H9 (cell line): ENCODE results near the gene COMMD1. TPM values are rescaled to one million over a fixed set of nuclear protein-coding genes. Genes with fewer than 3 reads are reported as not detected.
A peak's percentile ranks its signal among the peaks of the same experiment; 100 is the strongest.

Experiments
- DNase-seq: peaks from one replicate; pipeline ENCODE4 v3.0.0-alpha.2; 2017
- H2AFZ ChIP-seq: one replicate; pipeline ENCODE4 v1.6.1; 2013; ENCODE audit warnings: mild to moderate bottlenecking, low read length, control low read depth, moderate library complexity
- H2AK5ac ChIP-seq: 2 replicates; pipeline ENCODE4 v1.6.1; 2013; ENCODE audit warnings: low read length, control low read depth, mixed read lengths; ENCODE audit not compliant: insufficient read length
- H2BK120ac ChIP-seq: one replicate; pipeline ENCODE4 v1.6.1; 2013; ENCODE audit warnings: low read depth, mild to moderate bottlenecking, low read length, control low read depth, inconsistent platforms; ENCODE audit not compliant: poor library complexity, severe bottlenecking
- H2BK12ac ChIP-seq: 2 replicates; pipeline ENCODE4 v1.6.1; 2013; ENCODE audit warnings: low read length, control low read depth, mixed read lengths, low read depth; ENCODE audit not compliant: insufficient read length
- H2BK15ac ChIP-seq: 2 replicates; pipeline ENCODE4 v1.6.1; 2013; ENCODE audit warnings: low read depth, low read length, control low read depth
- H2BK20ac ChIP-seq: one replicate; pipeline ENCODE4 v1.6.1; 2013; ENCODE audit warnings: low read depth, mild to moderate bottlenecking, low read length, control low read depth, inconsistent platforms; ENCODE audit not compliant: poor library complexity, severe bottlenecking
- H2BK5ac ChIP-seq: 2 replicates; pipeline ENCODE4 v1.6.1; 2013; ENCODE audit warnings: low read length, control low read depth, mixed read lengths; ENCODE audit not compliant: insufficient read length
- H3K14ac ChIP-seq: 2 replicates; pipeline ENCODE4 v1.6.1; 2013; ENCODE audit warnings: low read length, control low read depth; ENCODE audit not compliant: insufficient read depth
- H3K18ac ChIP-seq: 2 replicates; pipeline ENCODE4 v1.6.1; 2013; ENCODE audit warnings: low read depth, mild to moderate bottlenecking, mixed read lengths, low read length, control low read depth; ENCODE audit not compliant: insufficient read length
- H3K23ac ChIP-seq: 2 replicates; pipeline ENCODE4 v1.6.1; 2013; ENCODE audit warnings: low read length, control low read depth, mixed read lengths, low read depth; ENCODE audit not compliant: insufficient read length
- H3K23me2 ChIP-seq: 2 replicates; pipeline ENCODE4 v1.6.1; 2013; ENCODE audit warnings: low read depth, mild to moderate bottlenecking, mixed read lengths, low read length, control low read depth; ENCODE audit not compliant: insufficient read length, poor library complexity, severe bottlenecking
- H3K27ac ChIP-seq: 2 replicates; pipeline ENCODE4 v1.5.1; 2013; ENCODE audit warnings: low read length, control low read depth, mixed read lengths, low read depth; ENCODE audit not compliant: insufficient read length
- H3K27me3 ChIP-seq: 2 replicates; pipeline ENCODE4 v1.6.1; 2013; ENCODE audit warnings: low read length, control low read depth, inconsistent platforms; ENCODE audit not compliant: insufficient read depth
- H3K4ac ChIP-seq: 2 replicates; pipeline ENCODE4 v1.6.1; 2013; ENCODE audit warnings: low read depth, mild to moderate bottlenecking, control low read depth, inconsistent platforms, low read length, moderate library complexity
- H3K4me1 ChIP-seq: 2 replicates; pipeline ENCODE4 v1.6.1; 2013; ENCODE audit warnings: low read length, control low read depth, inconsistent platforms; ENCODE audit not compliant: insufficient read depth
- H3K4me2 ChIP-seq: 2 replicates; pipeline ENCODE4 v1.6.1; 2013; ENCODE audit warnings: low read length, control low read depth, mixed read lengths; ENCODE audit not compliant: insufficient read length, insufficient read depth
- H3K56ac ChIP-seq: 2 replicates; pipeline ENCODE4 v1.6.1; 2013; ENCODE audit warnings: low read depth, mild to moderate bottlenecking, mixed read lengths, low read length, control low read depth; ENCODE audit not compliant: insufficient read length
- H3K79me1 ChIP-seq: 2 replicates; pipeline ENCODE4 v1.6.1; 2013; ENCODE audit warnings: low read depth, mild to moderate bottlenecking, moderate library complexity, low read length, control low read depth, inconsistent platforms; ENCODE audit not compliant: insufficient read depth, poor library complexity, severe bottlenecking
- H3K79me2 ChIP-seq: 2 replicates; pipeline ENCODE4 v1.6.1; 2013; ENCODE audit warnings: low read length, control low read depth, inconsistent platforms; ENCODE audit not compliant: insufficient read depth
- H3K9ac ChIP-seq: 2 replicates; pipeline ENCODE4 v1.6.1; 2013; ENCODE audit warnings: low read length, control low read depth, mixed read lengths; ENCODE audit not compliant: insufficient read length; ENCODE audit errors: extremely low read depth
- H3K9me3 ChIP-seq: one replicate; pipeline ENCODE4 v1.6.1; 2013; ENCODE audit warnings: low read depth, low read length, inconsistent platforms; ENCODE audit not compliant: control insufficient read depth
- H3T11ph ChIP-seq: one replicate; pipeline ENCODE4 v1.6.1; 2013; ENCODE audit warnings: mild to moderate bottlenecking, low read length, control low read depth, inconsistent platforms
- H4K20me1 ChIP-seq: one replicate; pipeline ENCODE4 v1.6.1; 2013; ENCODE audit not compliant: control insufficient read depth, insufficient read length, insufficient read depth
- H4K5ac ChIP-seq: 2 replicates; pipeline ENCODE4 v1.6.1; 2013; ENCODE audit warnings: low read depth, mild to moderate bottlenecking, mixed read lengths, low read length, control low read depth; ENCODE audit not compliant: insufficient read length
- H4K8ac ChIP-seq: replicated peaks from 2 replicates; pipeline ENCODE4 v1.6.1; 2013; ENCODE audit warnings: low read length, control low read depth, mixed read lengths, low read depth; ENCODE audit not compliant: insufficient read length
- H4K91ac ChIP-seq: 2 replicates; pipeline ENCODE4 v1.6.1; 2013; ENCODE audit warnings: low read depth, mild to moderate bottlenecking, moderate library complexity, mixed read lengths, low read length, control low read depth; ENCODE audit not compliant: insufficient read length
- H3K27ac Mint-ChIP-seq, 3 experiments: 2 replicates in 2 of 3; 3 replicates in 1 of 3; pipeline ENCODE4 v1.8.0; 2020 to 2021; ENCODE audit warnings: mixed read lengths in 3 of 3, mild to moderate bottlenecking in 1 of 3, moderate library complexity in 1 of 3
- H3K27me3 Mint-ChIP-seq: 2 replicates; pipeline ENCODE4 v1.8.0; 2021; ENCODE audit warnings: low read depth, mild to moderate bottlenecking, moderate library complexity, mixed read lengths
- H3K36me3 Mint-ChIP-seq, 3 experiments: 2 replicates in 2 of 3; 3 replicates in 1 of 3; pipeline ENCODE4 v1.8.0; 2020 to 2021; ENCODE audit warnings: low read depth in 3 of 3, mixed read lengths in 3 of 3; ENCODE audit not compliant: insufficient read depth in 1 of 3
- H3K4me1 Mint-ChIP-seq, 2 experiments: 2 replicates each; pipeline ENCODE4 v1.8.0; 2020; ENCODE audit warnings: mixed read lengths in 2 of 2
- H3K4me3 Mint-ChIP-seq, 2 experiments: 2 replicates in 1 of 2; 3 replicates in 1 of 2; pipeline ENCODE4 v1.8.0; 2020 to 2021; ENCODE audit warnings: mild to moderate bottlenecking in 2 of 2, mixed read lengths in 2 of 2, moderate library complexity in 1 of 2
- H3K9me3 Mint-ChIP-seq, 2 experiments: 2 replicates in 1 of 2; 3 replicates in 1 of 2; pipeline ENCODE4 v1.8.0; 2020; ENCODE audit warnings: mild to moderate bottlenecking in 2 of 2, mixed read lengths in 2 of 2, moderate library complexity in 1 of 2
- CTCF ChIP-seq: fragments of 200-600 bp; sonication (generic); conservative IDR thresholded peaks from 3 replicates; pipeline ENCODE4 v1.8.0; 2021; ENCODE audit warnings: antibody characterized with exemption, mild to moderate bottlenecking
- WGBS: extraction: QIAGEN DNeasy Blood & Tissue Kit; methylation state at CpG from one replicate; pipeline ENCODE4 v1.1.7; 2013; ENCODE audit warnings: missing lambda C conversion rate, low lambda C conversion rate, mixed read lengths; ENCODE audit not compliant: insufficient read length; ENCODE audit errors: extremely low coverage; 5-methylcytosine and 5-hydroxymethylcytosine counted together
- total RNA-seq: library from RNA; stranded (reverse); gene quantifications from 2 replicates; pipeline ENCODE4 v1.2.1, GENCODE V29; 2021

Gene COMMD1
- total RNA-seq, 1 experiment from 2014 or later, result 31.5 TPM

GRCh38 chr2:62151306-62151638 lies 245.8 kb downstream of the COMMD1 start:
- H2BK5ac ChIP-seq, result no peak overlapping the region
- Mint-ChIP-seq H3K27ac (peak overlapping the region; percentile 32 to 95 (median 90); a peak in 6 of 7 replicates), H3K27me3 (no peaks in the 10 kb centered on the region), H3K9me3 (peaks cover 0 to 5% of the 10 kb centered on the region in 2 experiments; a peak in 1 of 5 replicates), H3K36me3 (0 out of 7 replicates have a peak, but pooled peaks cover 0 to 6% (median 3%) of the 10 kb centered on the region in 3 experiments), H3K4me1 (peaks cover 24 to 33% of the 10 kb centered on the region in 2 experiments), H3K4me3 (no peak overlapping the region)
- no peak overlapping the region for H3K9ac ChIP-seq
- H2AFZ ChIP-seq, result no peak overlapping the region
- no peaks in the 10 kb centered on the region for H3K9me3 ChIP-seq
- no peak overlapping the region for H3K4me2 ChIP-seq
- peaks cover 5% of the 10 kb centered on the region; the same call in 1 of the 2 replicates for H3K4me1 ChIP-seq
- no peak for DNase-seq
- no peak overlapping the region for H2BK12ac ChIP-seq
- no peak overlapping the region for H2BK120ac ChIP-seq
- H3K23me2 ChIP-seq, result no peaks in the 10 kb centered on the region
- no peaks in the 10 kb centered on the region for H4K20me1 ChIP-seq
- H4K91ac ChIP-seq, result no peak overlapping the region
- H2BK20ac ChIP-seq, result no peak overlapping the region
- H2BK15ac ChIP-seq, result no peak overlapping the region
- no peak overlapping the region for H3K4ac ChIP-seq
- no peak overlapping the region for H3K14ac ChIP-seq
- no peak overlapping the region for H3K23ac ChIP-seq
- no peaks in the 10 kb centered on the region for H3K79me1 ChIP-seq
- no CpG with 5 or more reads among the region's 4 CpGs for WGBS
- H2AK5ac ChIP-seq, result no peak overlapping the region
- no peak overlapping the region for H4K5ac ChIP-seq
- H3K27ac ChIP-seq, result no peak overlapping the region
- no peak overlapping the region for H3K18ac ChIP-seq
- no peak overlapping the region for H4K8ac ChIP-seq
- no peaks in the 10 kb centered on the region for H3K27me3 ChIP-seq
- H3T11ph ChIP-seq, result no peak overlapping the region
- TF ChIP-seq CTCF, result no peak
- no peak overlapping the region for H3K56ac ChIP-seq
- no peaks in the 10 kb centered on the region for H3K79me2 ChIP-seq
